Muscle of leg (tissue), 16 donors: ENCODE results near the gene TBX21. TPM values are rescaled to one million over a fixed set of nuclear protein-coding genes. Genes with fewer than 3 reads are reported as not detected.

Experiments used
- DNase-seq: peaks from one replicate; pipeline ENCODE4 v3.0.0; 2013
- H3K27ac ChIP-seq: one replicate; pipeline ENCODE4 v1.5.1; 2013; ENCODE audit warnings: mild to moderate bottlenecking, low read length, control low read depth
- H3K27me3 ChIP-seq: one replicate; pipeline ENCODE4 v1.6.1; 2013; ENCODE audit warnings: low read length; ENCODE audit not compliant: control insufficient read depth, insufficient read depth
- H3K36me3 ChIP-seq: one replicate; pipeline ENCODE4 v1.6.1; 2013; ENCODE audit warnings: low read length; ENCODE audit not compliant: control insufficient read depth, insufficient read depth
- H3K4me1 ChIP-seq: one replicate; pipeline ENCODE4 v1.6.1; 2013; ENCODE audit warnings: low read length; ENCODE audit not compliant: control insufficient read depth, insufficient read depth
- H3K4me3 ChIP-seq: one replicate; pipeline ENCODE4 v1.5.1; 2013; ENCODE audit warnings: low read length, control low read depth
- H3K9me3 ChIP-seq: replicated peaks from 2 replicates; pipeline ENCODE4 v1.6.1; 2013; ENCODE audit warnings: low read depth, low read length; ENCODE audit not compliant: control insufficient read depth
- WGBS: methylation state at CpG from one replicate; pipeline ENCODE4 v1.1.5; 2013; ENCODE audit warnings: missing lambda C conversion rate; ENCODE audit not compliant: insufficient coverage; 5-methylcytosine and 5-hydroxymethylcytosine counted together
- long read RNA-seq, 11 donors: transcript quantifications; one replicate each; lab custom pipeline, GENCODE V29; 2026
- polyA plus RNA-seq, 8 donors: library from polyadenylated mRNA; unstranded; fragments of 120-200 nt; gene quantifications; one replicate each; pipeline versions ENCODE4 v1.2.1 to v1.2.3, GENCODE V29; 2013; ENCODE audit warnings: inconsistent platforms in 1 of 8, low replicate concordance in 1 of 8; ENCODE audit not compliant: insufficient read length in 8 of 8, insufficient read depth in 1 of 8
- total RNA-seq: library from RNA; stranded (reverse); fragments of 120-200 nt; gene quantifications from one replicate; pipeline ENCODE4 v1.2.4, GENCODE V29; 2013

The TBX21 gene
- total RNA-seq (0.09 TPM), polyA plus RNA-seq (under 1 TPM; 0.12 to 0.34 (median 0.18) TPM)
- long read RNA-seq, donor 1 = 0 reads
- long read RNA-seq, donor 2 = 0 reads
- long read RNA-seq, donor 3 = 0 reads
- long read RNA-seq, donor 4 = 0 reads
- long read RNA-seq, donor 5 = 0 reads
- long read RNA-seq, donor 6 = 0 reads
- long read RNA-seq, donor 7 = 0 reads
- long read RNA-seq, donor 8 = 0 reads
- long read RNA-seq, donor 9 = 0 reads
- long read RNA-seq, donor 10 = 0 reads
- long read RNA-seq, donor 11 = 0 reads

GRCh38 chr17:47733047-47733673 lies at the start of gene TBX21:
Gene TBX21 (plus strand): TSS chr17:47733236. CDS start chr17:47733455, 219 bp downstream.
- Histone ChIP-seq H3K9me3 (no peaks in the 10 kb centered on the region), H3K4me3 (peak within 1 kb of the TSS; percentile 19), H3K36me3 (no peaks in the 10 kb centered on the region), H3K27me3 (peaks cover 62% of the 10 kb centered on the region), H3K27ac (no peak within 1 kb of the TSS), H3K4me1 (peaks cover 12% of the 10 kb centered on the region)
- under 1% methylated on average over 69 of the region's 73 CpGs for WGBS
- peak; percentile 60 for DNase-seq

- H3K36me3 ChIP-seq = peaks cover 38% of the 10 kb centered on the region
These were observed 49.0 kb upstream of the TBX21 start for GRCh38 chr17:47684025-47684424.

GRCh38 chr17:47684535-47685193 lies 48.4 kb upstream of the TBX21 start:
- WGBS = 50% methylated on average over 1 of the region's 4 CpGs
- H3K27me3 ChIP-seq = no peaks in the 10 kb centered on the region
- H3K4me3 ChIP-seq = no peak overlapping the region
- H3K36me3 ChIP-seq = peaks cover 33% of the 10 kb centered on the region
- H3K27ac ChIP-seq = no peak overlapping the region
- H3K9me3 ChIP-seq = no peaks in the 10 kb centered on the region
- DNase-seq = no peak
- H3K4me1 ChIP-seq = no peaks in the 10 kb centered on the region

More at GRCh38 chr17:47684025-47684424, 49.0 kb upstream of the TBX21 start:
- DNase-seq = no peak
- Histone ChIP-seq H3K9me3 (no peaks in the 10 kb centered on the region), H3K27ac (no peak overlapping the region), H3K4me3 (no peak overlapping the region), H3K4me1 (no peaks in the 10 kb centered on the region), H3K27me3 (no peaks in the 10 kb centered on the region)
- WGBS = 58% methylated on average over 3 of the region's 4 CpGs

GRCh38 chr17:47685556-47686275 lies 47.3 kb upstream of the TBX21 start:
- no peak overlapping the region for H3K27ac ChIP-seq

GRCh38 chr17:47686276-47686635 lies 46.8 kb upstream of the TBX21 start:
- no peak for DNase-seq
- H3K27me3 ChIP-seq = no peaks in the 10 kb centered on the region
- peaks cover 23% of the 10 kb centered on the region for H3K36me3 ChIP-seq
- no peaks in the 10 kb centered on the region for H3K9me3 ChIP-seq
- no peak overlapping the region for H3K27ac ChIP-seq
- no peak overlapping the region for H3K4me3 ChIP-seq
- H3K4me1 ChIP-seq = no peaks in the 10 kb centered on the region
- WGBS = no CpG with 5 or more reads among the region's 1 CpG

More at GRCh38 chr17:47685556-47686275, 47.3 kb upstream of the TBX21 start:
- no peak for DNase-seq
- peaks cover 23% of the 10 kb centered on the region for H3K36me3 ChIP-seq
- no CpG with 5 or more reads among the region's 4 CpGs for WGBS
- no peaks in the 10 kb centered on the region for H3K27me3 ChIP-seq
- H3K9me3 ChIP-seq = no peaks in the 10 kb centered on the region
- no peaks in the 10 kb centered on the region for H3K4me1 ChIP-seq
- no peak overlapping the region for H3K4me3 ChIP-seq

GRCh38 chr17:47686664-47687327 lies 46.2 kb upstream of the TBX21 start:
- Histone ChIP-seq H3K27me3 (no peaks in the 10 kb centered on the region), H3K27ac (no peak overlapping the region), H3K36me3 (peaks cover 18% of the 10 kb centered on the region), H3K9me3 (no peaks in the 10 kb centered on the region), H3K4me1 (no peaks in the 10 kb centered on the region), H3K4me3 (no peak overlapping the region)
- DNase-seq = no peak
- WGBS = 93% methylated on average over 2 of the region's 7 CpGs

GRCh38 chr17:47687328-47687690 lies 45.7 kb upstream of the TBX21 start:
- Histone ChIP-seq H3K27ac (no peak overlapping the region), H3K4me1 (no peaks in the 10 kb centered on the region), H3K27me3 (peaks cover 3% of the 10 kb centered on the region), H3K4me3 (no peak overlapping the region), H3K36me3 (peaks cover 13% of the 10 kb centered on the region), H3K9me3 (no peaks in the 10 kb centered on the region)
- no peak for DNase-seq

GRCh38 chr17:47687748-47688147 lies 45.3 kb upstream of the TBX21 start:
- Histone ChIP-seq H3K4me1 (peaks cover 3% of the 10 kb centered on the region), H3K27me3 (peaks cover 3% of the 10 kb centered on the region), H3K36me3 (peaks cover 9% of the 10 kb centered on the region), H3K4me3 (no peak overlapping the region), H3K27ac (no peak overlapping the region), H3K9me3 (no peaks in the 10 kb centered on the region)
- WGBS = 69% methylated on average over 1 of the region's 1 CpG
- DNase-seq = no peak

- 59% methylated on average over 3 of the region's 3 CpGs for WGBS
- no peak overlapping the region for H3K27ac ChIP-seq
- DNase-seq = no peak
These were observed 42.9 kb upstream of the TBX21 start for GRCh38 chr17:47690121-47690520.

More at GRCh38 chr17:47690121-47690520, 42.9 kb upstream of the TBX21 start:
- Histone ChIP-seq H3K4me1 (peaks cover 13% of the 10 kb centered on the region), H3K36me3 (peaks cover 2% of the 10 kb centered on the region), H3K9me3 (no peaks in the 10 kb centered on the region), H3K27me3 (peaks cover 3% of the 10 kb centered on the region), H3K4me3 (no peak overlapping the region)
